Lung (tissue), 12 donors: Measurements from ENCODE around the gene CLSTN2. TPM values are rescaled to one million over a fixed set of nuclear protein-coding genes. Genes with fewer than 3 reads are reported as not detected.

ENCODE experiments used
- ATAC-seq: fragments of 200-7000 bp; cut with Tn5 transposase; one replicate; pipeline ENCODE4 v1.9.1; 2020; ENCODE audit warnings: moderate number of reproducible peaks; ENCODE audit not compliant: insufficient read depth, low FRiP score
- DNase-seq, 3 donors: peaks; one replicate each; pipeline ENCODE4 v3.0.0-alpha.2; 2013 to 2017
- H3K27ac ChIP-seq, 2 donors: one replicate each; pipeline ENCODE4 v1.5.1; 2013; ENCODE audit warnings: mild to moderate bottlenecking in 2 of 2, moderate library complexity in 2 of 2, control low read depth in 1 of 2, inconsistent platforms in 1 of 2, low read depth in 1 of 2, low read length in 1 of 2
- H3K27me3 ChIP-seq, 3 donors: one replicate each; pipeline ENCODE4 v1.5.1; 2013; ENCODE audit warnings: low read length in 2 of 3; ENCODE audit not compliant: control insufficient read depth in 3 of 3, insufficient read depth in 3 of 3
- H3K36me3 ChIP-seq, 4 donors: one replicate each; pipeline ENCODE4 v1.5.1; 2013; ENCODE audit warnings: low read length in 4 of 4, mild to moderate bottlenecking in 1 of 4, moderate library complexity in 1 of 4; ENCODE audit not compliant: control insufficient read depth in 4 of 4, insufficient read depth in 4 of 4
- H3K4me1 ChIP-seq, 5 donors: one replicate each; pipeline ENCODE4 v1.5.1; 2013; ENCODE audit warnings: low read length in 5 of 5, mild to moderate bottlenecking in 2 of 5, moderate library complexity in 1 of 5; ENCODE audit not compliant: control insufficient read depth in 5 of 5, insufficient read depth in 5 of 5
- H3K4me3 ChIP-seq: one replicate; pipeline ENCODE4 v1.5.1; 2013; ENCODE audit warnings: mild to moderate bottlenecking, control low read depth, moderate library complexity
- H3K9ac ChIP-seq, 2 donors: one replicate each; pipeline ENCODE4 v1.5.1; 2013; ENCODE audit warnings: low read length in 2 of 2, control low read depth in 1 of 2; ENCODE audit not compliant: insufficient read depth in 1 of 2
- H3K9me3 ChIP-seq, 4 donors: one replicate each; pipeline ENCODE4 v1.5.1; 2013; ENCODE audit warnings: low read length in 3 of 4, mild to moderate bottlenecking in 1 of 4, moderate library complexity in 1 of 4; ENCODE audit not compliant: control insufficient read depth in 4 of 4, insufficient read depth in 3 of 4
- CTCF ChIP-seq: IDR thresholded peaks from 2 replicates; pipeline ENCODE4 v1.5.1; 2012; ENCODE audit warnings: mild to moderate bottlenecking; ENCODE audit errors: control extremely low read depth, extremely low read depth
- WGBS, 2 donors: extraction: QIAGEN DNeasy Blood & Tissue Kit; methylation state at CpG; one replicate each; pipeline ENCODE4 v1.1.7; 2013; 5-methylcytosine and 5-hydroxymethylcytosine counted together
- polyA plus RNA-seq, 2 donors: library from polyadenylated mRNA; stranded (reverse); fragments of 200-250 nt; gene quantifications; one replicate each; pipeline ENCODE4 v1.2.1, GENCODE V29; 2013
- total RNA-seq, 2 donors: library from RNA; depleted of rRNA in 1 of 2; stranded (reverse); fragments of >200 nt in 1 of 2; gene quantifications; one replicate each; pipeline ENCODE4 v1.2.1, GENCODE V29; 2014 to 2021
- donor health status: control.
- donor health status: control.
- donor health status: Bipolar disorder and iron deficiency.
- donor health status: healthy.
- donor health status: DM: yes; HTN: yes; CAD: no.

The CLSTN2 gene
- total and polyA plus RNA-seq, 4 donors, result 0.07 to 2.4 (median 1.3) TPM

- WGBS, 2 donors, result 97 to 98% methylated on average over 2 of the region's 2 CpGs
- ATAC-seq, result no peak
Measured at GRCh38 chr3:140446734-140447133, 511.7 kb downstream of the CLSTN2 start.

DNA sequence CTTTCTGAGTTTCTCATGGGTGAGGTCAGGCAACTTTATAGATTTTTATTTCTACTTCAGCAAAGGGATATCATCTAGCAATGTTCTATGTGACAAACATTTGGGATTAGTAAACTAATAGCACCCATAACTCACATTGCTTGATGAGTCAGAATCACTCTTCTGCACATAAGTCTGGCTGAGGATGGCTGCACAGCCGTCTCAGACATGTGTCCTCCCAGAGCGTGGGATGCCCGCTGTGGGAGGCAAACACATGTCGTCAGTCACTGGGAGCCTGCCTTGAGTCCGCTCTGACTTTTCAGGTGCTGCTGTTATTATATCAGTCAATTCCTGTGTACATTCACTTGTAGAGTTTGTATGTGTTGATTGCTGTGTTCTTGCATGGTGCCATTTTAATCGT, 512.2 kb downstream of the CLSTN2 start:
- ATAC-seq, result no peak
- TF ChIP-seq CTCF, result no peak

More at GRCh38 chr3:140446734-140447133, 511.7 kb downstream of the CLSTN2 start:
- Histone ChIP-seq H3K9ac (no peak overlapping the region), H3K4me3 (no peak overlapping the region), H3K36me3 (no peaks in the 10 kb centered on the region), H3K27ac (no peak overlapping the region), H3K27me3 (no peaks in the 10 kb centered on the region), H3K9me3 (no peaks in the 10 kb centered on the region), H3K4me1 (peaks cover 0 to 5% (median 0%) of the 10 kb centered on the region in 5 donors)
- TF ChIP-seq CTCF, result no peak
- no peak for DNase-seq

DNA sequence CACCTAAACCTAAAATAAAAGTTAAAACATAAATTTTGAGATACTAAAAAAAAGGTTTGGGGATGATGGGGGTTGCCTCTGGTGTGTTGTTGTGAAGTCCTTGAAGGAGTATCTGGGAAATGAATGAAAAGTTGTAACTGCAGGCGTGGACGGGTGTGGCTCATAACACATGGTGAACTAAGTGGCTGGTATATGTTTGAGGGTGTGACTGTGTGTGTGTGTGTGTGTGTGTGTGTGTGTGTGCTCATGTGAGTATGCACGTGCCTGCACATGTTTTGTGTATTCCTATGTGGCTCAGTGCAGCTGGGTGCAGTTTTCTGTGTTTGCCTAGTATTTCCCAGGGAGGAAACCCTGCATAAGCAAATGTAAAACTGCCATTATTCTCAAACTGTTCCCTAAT, 513.0 kb downstream of the CLSTN2 start:
- Histone ChIP-seq H3K9me3 (no peaks in the 10 kb centered on the region), H3K27me3 (no peaks in the 10 kb centered on the region), H3K4me3 (no peak overlapping the region), H3K9ac (no peak overlapping the region), H3K27ac (no peak overlapping the region), H3K4me1 (peaks cover 0 to 2% (median 0%) of the 10 kb centered on the region in 5 donors), H3K36me3 (no peaks in the 10 kb centered on the region)
- DNase-seq (no peak), ATAC-seq (no peak)
- TF ChIP-seq CTCF, result no peak
- WGBS, 2 donors, result 71 to 80% methylated on average over 3 of the region's 3 CpGs

More for the DNA sequence above, 512.2 kb downstream of the CLSTN2 start:
- Histone ChIP-seq H3K36me3 (no peaks in the 10 kb centered on the region), H3K4me1 (peaks cover 0 to 5% (median 0%) of the 10 kb centered on the region in 5 donors), H3K27me3 (no peaks in the 10 kb centered on the region), H3K9me3 (no peaks in the 10 kb centered on the region), H3K27ac (no peak overlapping the region), H3K4me3 (no peak overlapping the region), H3K9ac (no peak overlapping the region)
- 92 to 93% methylated on average over 6 of the region's 6 CpGs for WGBS, 2 donors
- no peak for DNase-seq
